Epithelial cell of proximal tubule (primary cell): ENCODE results near the gene EIF4H. TPM values are rescaled to one million over a fixed set of nuclear protein-coding genes. Genes with fewer than 3 reads are reported as not detected.

Experiments used
- DNase-seq: peaks from one replicate; pipeline ENCODE4 v3.0.0-alpha.2; 2011; ENCODE audit warnings: low read depth
- H3K4me3 ChIP-seq: 2 replicates; pipeline ENCODE4 v1.5.1; 2011; ENCODE audit warnings: low read depth, mild to moderate bottlenecking, low read length
- total RNA-seq: library from RNA; depleted of rRNA; stranded (reverse); fragments of >200 nt; gene quantifications from 2 replicates; pipeline ENCODE4 v1.2.3, GENCODE V29; 2015
- TF ChIP-seq, protein P1 (sequence below): conservative IDR thresholded peaks from 2 replicates; pipeline ENCODE4 v1.5.1; 2012; ENCODE audit warnings: low read depth, mild to moderate bottlenecking, low read length

Gene EIF4H
- total RNA-seq, 1 donor from 2014 or later: 310 TPM

DNA sequence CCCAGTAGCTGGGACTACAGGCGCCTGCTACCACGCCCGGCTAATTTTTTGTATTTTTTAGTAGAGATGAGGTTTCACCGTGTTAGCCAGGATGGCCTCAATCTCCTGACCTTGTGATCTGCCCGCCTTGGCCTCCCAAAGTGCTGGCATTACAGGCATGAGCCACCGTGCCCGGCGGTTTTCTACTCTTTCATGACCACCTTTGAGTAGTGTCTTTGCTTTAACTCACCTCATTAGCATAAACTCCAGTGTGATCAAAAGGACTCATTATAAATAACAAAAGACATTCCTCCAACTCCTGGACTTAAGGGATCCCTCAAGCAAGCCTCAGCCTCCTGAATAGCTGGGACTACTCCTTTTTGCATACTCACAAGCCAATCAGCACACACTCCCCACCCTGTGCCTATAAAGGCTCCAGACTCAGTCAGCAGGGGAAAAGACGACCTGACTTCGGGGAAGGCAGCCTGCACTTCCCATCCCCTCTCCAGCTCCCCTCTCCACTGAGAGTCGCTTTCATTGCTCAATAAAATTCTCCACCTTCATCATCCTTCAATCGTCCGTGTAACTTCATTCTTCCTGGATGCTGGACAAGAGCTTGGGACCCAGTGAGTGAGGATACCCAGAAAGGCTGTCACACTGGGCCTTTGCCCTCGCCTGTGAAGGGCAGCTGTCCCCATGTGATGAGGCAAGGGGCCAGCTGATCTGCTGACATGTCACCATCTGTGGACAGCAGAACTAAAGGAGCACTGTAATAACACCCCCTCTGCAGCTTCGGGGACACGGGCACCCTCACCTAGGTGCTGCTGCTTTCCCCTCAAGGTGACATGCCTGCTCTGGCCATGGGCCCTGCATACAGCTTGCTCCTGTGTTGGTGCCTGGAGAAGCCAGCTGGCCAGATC, 35.0 kb upstream of the EIF4H start:
- TF ChIP-seq, protein P1, sequence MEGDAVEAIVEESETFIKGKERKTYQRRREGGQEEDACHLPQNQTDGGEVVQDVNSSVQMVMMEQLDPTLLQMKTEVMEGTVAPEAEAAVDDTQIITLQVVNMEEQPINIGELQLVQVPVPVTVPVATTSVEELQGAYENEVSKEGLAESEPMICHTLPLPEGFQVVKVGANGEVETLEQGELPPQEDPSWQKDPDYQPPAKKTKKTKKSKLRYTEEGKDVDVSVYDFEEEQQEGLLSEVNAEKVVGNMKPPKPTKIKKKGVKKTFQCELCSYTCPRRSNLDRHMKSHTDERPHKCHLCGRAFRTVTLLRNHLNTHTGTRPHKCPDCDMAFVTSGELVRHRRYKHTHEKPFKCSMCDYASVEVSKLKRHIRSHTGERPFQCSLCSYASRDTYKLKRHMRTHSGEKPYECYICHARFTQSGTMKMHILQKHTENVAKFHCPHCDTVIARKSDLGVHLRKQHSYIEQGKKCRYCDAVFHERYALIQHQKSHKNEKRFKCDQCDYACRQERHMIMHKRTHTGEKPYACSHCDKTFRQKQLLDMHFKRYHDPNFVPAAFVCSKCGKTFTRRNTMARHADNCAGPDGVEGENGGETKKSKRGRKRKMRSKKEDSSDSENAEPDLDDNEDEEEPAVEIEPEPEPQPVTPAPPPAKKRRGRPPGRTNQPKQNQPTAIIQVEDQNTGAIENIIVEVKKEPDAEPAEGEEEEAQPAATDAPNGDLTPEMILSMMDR: no peak
- no peak overlapping the region for H3K4me3 ChIP-seq

DNA sequence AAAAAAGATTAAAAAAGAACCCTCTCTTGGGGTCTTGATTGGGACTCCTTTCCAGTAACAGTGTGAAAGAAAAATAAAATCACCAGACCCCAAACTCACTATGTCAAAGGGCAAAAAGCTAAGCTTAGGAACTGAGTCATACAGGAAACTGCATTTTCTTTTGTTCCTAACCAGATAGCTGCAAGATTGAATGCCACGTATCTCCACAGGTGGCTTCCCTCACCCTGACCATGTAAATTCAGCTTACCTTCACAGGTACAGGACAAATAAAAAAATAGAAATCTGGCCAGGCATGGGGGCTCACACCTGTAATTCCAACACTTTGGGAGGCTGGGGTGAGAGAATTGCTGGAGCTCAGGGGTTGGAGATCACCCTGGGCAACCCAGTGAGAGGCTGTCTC, 32.5 kb upstream of the EIF4H start:
- no peak overlapping the region for H3K4me3 ChIP-seq
- DNase-seq: no peak
- TF ChIP-seq, protein P1: no peak

More for the DNA sequence above, 35.0 kb upstream of the EIF4H start:
- no peak for DNase-seq

DNA sequence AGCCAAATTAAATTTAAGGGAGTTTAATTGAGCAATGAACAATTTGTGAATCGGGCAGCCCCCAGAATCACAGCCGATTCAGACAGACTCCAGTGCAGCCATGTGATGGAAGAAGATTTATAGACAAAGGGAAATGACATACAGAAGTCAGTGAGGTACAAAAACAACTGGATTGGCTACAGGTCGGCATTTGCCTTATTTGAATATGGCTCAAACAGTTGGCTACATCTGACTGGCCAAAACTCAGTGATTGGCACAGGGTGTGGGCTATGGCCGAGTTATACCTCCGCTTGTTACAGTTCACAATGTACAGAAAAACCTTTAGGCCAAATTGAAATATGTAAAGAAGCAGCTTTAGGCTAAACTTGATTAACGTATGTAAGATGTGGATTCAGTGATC, 30.8 kb upstream of the EIF4H start:
- H3K4me3 ChIP-seq: no peak overlapping the region
- TF ChIP-seq, protein P1: no peak
- no peak for DNase-seq

DNA sequence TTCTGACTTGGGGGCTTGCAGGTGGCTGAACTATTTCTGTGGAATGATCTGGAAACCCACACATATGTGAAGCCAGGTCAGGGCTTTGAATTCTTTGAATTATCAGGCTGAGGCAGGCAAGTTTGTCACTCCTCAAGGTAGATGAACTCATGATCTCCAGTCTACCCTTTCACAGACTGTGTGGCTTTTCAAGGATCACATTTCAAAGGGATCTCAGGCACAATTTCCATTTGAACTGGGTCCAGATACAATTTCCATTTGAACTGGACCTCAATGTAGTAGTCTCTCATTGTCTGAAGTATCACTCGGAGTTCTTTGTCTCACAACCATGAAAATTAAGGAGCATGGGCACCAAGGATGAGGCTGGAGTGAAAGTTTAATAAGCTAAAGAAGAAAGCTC, 25.7 kb upstream of the EIF4H start:
- TF ChIP-seq, protein P1: no peak
- H3K4me3 ChIP-seq: no peak overlapping the region
- DNase-seq: no peak

DNA sequence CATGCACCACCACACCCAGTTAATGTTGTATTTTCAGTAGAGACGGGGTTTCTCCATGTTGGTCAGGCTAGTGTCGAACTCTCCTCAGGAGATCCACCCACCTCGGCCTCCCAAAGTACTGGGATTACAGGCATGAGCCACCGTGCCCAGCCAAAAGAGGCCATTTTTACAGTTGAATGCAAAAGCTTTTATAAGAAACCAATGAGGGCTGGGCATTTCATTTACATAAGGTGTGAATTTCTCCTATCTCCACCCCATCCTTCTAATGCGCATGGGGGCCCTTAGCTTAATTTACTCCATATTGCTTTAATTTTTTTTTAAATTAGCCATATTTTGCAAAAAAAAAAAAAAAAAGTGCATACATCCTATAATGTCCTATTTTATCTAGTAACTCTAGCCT, 25.1 kb upstream of the EIF4H start:
- TF ChIP-seq, protein P1: no peak
- DNase-seq: no peak
- no peak overlapping the region for H3K4me3 ChIP-seq

DNA sequence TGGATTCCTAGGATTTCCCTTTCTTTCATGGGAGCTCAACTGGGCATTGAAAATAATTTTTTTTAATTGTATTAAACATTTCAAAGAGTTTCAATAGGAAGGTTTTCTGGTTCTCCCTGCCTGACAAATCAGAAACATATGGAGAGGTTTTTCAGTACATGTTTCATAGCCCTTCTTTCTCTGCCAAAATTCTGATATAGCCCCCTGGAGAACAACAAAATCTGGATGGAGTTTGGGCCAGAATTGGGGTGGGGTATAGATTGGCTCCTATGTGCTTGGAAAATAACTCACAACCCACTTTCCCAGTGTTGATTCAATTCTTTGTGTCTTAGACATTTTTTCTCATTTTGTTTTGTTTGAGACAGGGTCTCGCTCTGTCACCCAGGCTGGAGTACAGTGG, 24.6 kb upstream of the EIF4H start:
- no peak overlapping the region for H3K4me3 ChIP-seq
- no peak for DNase-seq
- TF ChIP-seq, protein P1: no peak

DNA sequence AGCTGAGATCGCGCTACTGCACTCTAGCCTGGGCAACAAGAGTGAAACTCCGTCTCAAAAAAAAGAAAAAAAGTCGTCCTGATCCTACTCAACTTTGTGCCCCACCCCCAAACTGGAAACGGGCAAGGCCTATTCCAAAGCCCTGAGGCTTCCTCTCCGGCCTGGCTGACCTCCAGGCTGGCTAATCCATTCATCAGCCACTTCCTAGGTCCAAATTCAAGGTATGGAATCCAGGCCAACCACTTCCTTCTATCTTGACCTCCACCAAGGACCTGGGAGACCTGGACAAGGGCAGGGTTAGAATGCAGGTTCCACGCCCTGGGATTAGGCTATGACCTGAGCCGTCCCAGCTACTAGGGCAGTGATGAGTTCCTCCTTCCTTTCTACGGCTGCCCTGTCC, 20.4 kb upstream of the EIF4H start:
- TF ChIP-seq, protein P1: no peak
- no peak for DNase-seq
- H3K4me3 ChIP-seq: no peak overlapping the region
